ENCODE data around the gene FRK.
"Not testable (repeated sequence)": the region's sequence is repeated elsewhere in the genome, so short reads cannot be mapped to it uniquely, and the experiment has no call there.

Gene FRK

DNA sequence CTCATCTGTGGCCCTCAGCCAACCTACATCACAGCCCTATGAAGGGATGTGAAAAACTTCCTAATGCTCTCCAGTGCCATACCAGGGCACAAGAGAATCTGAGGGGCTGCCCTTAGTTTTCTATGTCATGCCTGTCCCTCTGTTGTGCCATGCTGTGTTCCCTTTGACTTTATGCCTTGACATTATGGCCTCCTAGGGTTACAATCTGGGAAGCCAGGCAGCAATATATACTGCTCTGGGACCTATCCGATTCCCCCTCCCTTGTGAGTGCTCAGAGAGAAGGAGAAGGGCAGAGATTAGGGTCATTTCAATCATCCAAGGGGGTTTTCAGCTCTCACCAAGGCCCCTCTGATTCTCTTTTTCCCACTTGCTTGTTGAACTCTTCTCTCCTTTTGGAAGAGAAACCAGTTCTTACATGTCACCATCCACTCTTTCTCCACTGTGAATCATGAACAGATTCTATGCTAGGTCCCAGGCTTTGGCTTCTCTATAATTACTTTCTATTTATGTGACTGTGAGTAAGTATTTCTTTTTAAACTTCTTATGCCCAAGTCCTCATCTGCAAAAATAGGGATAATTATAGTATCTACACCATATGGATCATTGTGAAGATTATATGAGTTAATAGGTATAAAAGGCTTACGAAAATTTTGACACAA is 14.2 kb upstream of the FRK start:
- no peak for DNase-seq (ENCODE audit: low read depth in 2 of 2)

DNA sequence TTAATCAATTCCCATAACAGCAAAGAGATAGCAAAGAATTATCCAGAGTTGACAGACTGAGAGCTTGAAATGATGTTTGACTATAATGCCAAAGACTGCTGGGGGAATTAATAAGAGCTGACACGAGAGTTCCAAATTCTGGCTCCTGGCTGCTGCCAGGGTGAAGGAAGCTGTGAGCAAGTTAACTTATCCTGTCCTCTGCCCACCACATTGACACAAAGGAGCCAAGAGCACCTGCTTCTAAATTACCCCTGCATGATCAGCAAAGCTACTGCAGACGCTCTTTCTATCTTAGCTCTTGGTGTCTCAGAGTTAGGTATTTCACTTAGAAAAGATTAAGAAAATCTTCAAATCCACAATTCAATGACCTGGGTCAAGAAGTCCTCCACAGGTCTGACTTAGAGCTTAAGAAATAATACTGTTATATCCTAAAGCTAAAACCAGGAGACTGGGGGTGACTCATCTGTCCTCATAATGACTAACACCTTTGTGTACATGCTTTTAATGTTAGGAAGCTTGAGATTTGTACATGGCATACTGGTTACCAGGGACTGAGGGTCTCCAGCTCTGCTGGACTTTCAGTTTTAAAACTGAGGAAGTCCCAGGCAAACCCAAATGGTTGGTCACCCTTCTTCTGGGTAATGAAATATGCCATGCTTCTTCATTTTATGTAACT is 13.2 kb upstream of the FRK start:
- no peak for DNase-seq (ENCODE audit: low read depth in 2 of 2)

DNA sequence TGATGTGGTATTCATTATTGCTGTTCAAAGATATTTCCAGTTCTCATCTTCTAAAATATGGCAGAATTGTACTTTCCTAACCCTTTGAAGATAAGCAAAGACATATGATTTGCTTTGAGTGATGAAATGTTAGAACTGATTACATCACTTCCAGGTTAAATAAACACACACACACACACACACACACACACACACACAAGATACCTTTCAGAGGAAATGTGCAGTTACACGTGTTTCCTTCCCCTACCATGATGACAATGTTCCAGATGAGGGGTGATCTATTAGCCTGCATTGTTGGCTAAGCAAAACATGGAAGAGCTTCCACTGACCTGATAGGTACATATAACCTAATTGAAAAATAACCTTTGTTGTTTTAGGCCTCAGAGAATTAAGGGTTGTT is 11.7 kb upstream of the FRK start:
- no peak for DNase-seq (ENCODE audit: low read depth in 2 of 2)

GRCh38 chr6:116070616-116071389 is 10.1 kb upstream of the FRK start:
- no peak for DNase-seq (ENCODE audit: low read depth in 2 of 2)

DNA sequence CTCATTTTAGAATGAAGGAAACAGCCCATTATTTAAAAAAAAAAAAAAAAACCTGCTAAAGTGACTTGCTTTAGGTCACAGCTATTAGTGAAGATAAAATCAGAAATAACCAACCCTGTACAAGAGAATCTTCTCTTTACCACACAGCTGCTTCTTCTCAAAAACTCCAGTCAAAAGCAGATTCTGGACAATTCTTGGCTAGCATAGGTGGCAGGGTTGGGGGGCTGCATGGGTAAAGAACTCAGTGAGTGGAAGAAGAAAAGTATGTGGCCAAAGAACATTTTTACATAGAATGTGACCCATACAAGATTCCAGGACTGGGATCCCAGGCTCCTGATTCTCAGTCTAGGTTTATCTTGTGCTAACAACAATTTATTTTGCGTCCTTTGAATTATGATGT is 9.4 kb upstream of the FRK start:
- DNase-seq (ENCODE audit: low read depth in 2 of 2), result no peak

DNA sequence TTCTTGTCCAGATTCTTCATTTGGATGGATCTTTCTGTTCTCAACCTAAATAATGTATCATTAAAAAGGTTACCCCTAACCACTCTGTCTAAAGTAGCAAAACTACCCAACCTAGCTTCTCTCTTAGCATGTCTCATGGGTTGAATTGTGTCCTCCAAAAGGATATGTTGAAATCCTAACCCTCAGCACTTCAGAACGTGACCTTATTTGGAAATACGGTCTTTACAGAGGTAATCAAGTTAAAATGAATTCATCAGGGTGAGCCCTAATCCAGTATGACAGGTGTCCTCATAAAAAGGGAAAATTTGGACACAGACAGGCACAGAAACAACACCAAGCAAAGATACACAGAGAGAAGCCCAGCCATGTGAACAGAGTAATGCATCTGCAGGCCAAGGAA is 6.1 kb upstream of the FRK start:
- DNase-seq (ENCODE audit: low read depth in 2 of 2), result no peak

- DNase-seq (ENCODE audit: low read depth in 2 of 2), result no peak
Observed at GRCh38 chr6:116064666-116065065, 4.0 kb upstream of the FRK start.

DNA sequence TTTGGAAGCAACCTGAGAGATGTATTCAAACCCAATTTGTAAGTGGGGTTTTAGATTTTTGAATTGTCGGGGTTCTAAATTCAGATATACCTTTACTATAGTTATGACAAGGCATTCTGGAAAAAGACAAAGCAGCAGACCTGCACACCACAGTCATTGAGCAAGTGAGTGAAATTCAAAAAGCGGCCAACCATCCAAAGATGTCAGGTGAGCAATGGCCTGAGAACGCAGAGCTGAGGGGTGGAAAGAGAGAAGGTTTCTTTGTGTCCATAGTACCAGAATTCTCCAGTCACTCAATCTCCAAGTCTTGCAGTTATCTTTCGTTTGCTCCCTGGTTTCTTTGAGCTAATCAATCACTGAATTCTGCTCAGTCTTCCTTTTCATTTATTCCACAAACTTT is 1.8 kb upstream of the FRK start:
- no peak for DNase-seq (ENCODE audit: low read depth in 2 of 2)

GRCh38 chr6:116059713-116060571 is 749 bp downstream of the FRK start:
- no peak for DNase-seq (ENCODE audit: low read depth in 2 of 2)

DNA sequence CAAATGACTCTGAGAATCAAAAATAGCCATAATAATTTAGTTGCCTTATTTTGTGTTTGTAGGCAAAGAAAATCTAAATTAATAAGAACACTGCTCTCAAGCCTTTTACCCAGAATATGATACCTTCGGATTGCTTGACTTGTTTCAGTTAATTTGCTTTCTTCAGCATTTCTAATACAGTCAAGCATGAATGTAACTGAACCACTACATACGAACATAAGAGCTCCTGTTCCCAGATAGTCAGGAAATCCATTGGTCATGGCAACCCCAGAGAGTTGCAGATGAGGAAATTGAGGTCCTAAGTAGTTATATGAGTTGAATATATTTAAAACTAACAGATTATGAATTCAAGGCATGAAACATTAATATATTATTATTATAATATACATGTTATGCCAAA is 2.9 kb downstream of the FRK start:
- DNase-seq (ENCODE audit: low read depth in 2 of 2), result no peak

DNA sequence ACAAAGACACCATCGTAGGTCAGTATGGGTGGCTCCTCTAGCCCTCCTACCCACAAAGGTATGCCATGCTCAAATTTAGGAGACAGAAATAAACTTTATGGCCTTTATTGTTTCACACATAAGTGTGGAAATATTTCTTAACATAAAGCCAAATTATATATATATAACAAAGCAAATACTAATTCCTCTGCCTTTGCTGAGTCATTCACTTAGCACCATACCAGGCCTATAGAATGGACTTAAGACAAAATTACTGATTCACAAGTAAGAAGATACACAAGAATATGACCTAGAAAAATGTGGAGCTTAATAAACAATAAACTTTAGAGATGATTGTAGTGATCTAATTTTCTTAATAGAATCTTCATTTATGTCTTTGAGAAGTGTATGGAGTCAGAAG is 5.2 kb downstream of the FRK start:
- no peak for DNase-seq (ENCODE audit: low read depth in 2 of 2)

DNA sequence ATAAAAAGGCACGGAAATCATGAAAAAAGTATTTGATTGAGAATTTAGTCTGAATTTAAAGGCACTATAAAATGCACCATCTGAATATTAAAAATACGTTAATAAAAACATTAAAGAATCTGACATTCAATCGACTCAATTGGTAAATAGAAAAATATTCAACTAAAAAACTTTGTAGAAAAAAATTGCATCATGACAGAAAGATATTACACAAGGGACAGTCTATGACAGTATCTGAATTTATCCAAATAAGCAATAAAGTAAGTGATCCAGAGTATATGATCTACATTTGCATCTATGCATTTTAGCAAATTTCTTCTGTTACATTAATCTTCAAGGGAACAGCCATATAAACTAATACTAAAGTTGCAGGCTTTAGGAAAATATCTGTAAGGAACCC is 9.4 kb downstream of the FRK start:
- no peak for DNase-seq (ENCODE audit: low read depth in 2 of 2)

DNA sequence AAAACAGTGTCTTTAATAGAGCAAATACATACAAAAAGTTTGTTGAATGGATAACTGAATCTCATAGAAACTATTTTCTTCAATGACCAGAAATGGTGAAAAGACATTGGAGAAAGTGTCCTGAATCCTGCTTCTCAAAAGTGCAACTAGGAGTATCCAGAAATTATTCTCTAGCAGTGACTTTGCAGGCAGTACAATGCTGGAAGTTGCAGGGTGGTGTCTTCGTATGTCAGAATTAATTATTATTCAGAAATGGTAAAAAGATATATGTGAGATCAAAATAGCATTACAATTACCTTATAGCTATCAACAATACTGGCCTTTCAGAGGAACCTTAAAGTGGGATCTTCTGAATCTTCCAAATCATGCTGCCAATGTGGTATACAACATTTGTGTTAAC is 10.0 kb downstream of the FRK start:
- no peak for DNase-seq (ENCODE audit: low read depth in 2 of 2)

- DNase-seq (ENCODE audit: low read depth in 2 of 2), result no peak
Observed at GRCh38 chr6:116049321-116049720, 11.4 kb downstream of the FRK start.

DNA sequence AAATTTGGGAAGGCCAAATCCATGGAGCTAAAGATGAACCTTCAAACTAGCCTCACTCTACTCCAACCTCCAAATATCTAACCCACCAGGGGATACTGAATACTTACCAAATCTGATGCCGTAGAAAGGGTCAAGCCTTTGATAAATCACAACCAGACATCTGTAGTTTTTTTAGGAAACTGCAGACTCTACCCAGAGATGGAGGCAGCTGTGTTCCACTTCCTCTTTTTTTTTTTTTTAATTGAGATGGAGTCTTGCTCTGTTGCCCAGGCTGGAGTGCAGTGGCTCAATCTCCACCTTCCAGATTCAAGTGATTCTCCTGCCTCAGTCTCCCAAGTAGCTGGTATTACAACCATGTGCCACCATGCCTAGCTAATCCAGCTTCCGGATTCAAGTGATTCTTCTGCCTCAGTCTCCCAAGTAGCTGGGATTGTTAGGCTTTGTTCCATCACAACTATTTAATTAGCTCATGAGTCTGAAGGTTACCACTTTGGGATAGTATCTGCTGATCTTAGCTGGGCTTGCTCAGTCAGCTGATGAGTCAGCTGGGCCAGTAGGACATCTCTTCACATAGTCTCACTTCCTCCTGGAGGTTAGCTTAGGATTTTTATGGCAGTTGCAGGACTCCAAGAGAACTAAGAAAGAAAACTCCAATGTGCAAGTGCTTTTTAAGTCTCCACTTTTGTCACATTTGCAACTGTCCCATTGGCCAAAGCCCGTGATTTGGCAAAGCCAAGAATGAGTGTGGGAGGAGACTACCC is 13.3 kb downstream of the FRK start:
- DNase-seq (ENCODE audit: low read depth in 2 of 2), result no peak

GRCh38 chr6:116046737-116047136 is 14.0 kb downstream of the FRK start:
- DNase-seq (ENCODE audit: low read depth in 2 of 2), result no peak

GRCh38 chr6:116046272-116046671 is 14.4 kb downstream of the FRK start:
- DNase-seq (ENCODE audit: low read depth in 2 of 2), result not testable (repeated sequence)

GRCh38 chr6:116041934-116042333 is 18.8 kb downstream of the FRK start:
- DNase-seq (ENCODE audit: low read depth in 2 of 2), result no peak

DNA sequence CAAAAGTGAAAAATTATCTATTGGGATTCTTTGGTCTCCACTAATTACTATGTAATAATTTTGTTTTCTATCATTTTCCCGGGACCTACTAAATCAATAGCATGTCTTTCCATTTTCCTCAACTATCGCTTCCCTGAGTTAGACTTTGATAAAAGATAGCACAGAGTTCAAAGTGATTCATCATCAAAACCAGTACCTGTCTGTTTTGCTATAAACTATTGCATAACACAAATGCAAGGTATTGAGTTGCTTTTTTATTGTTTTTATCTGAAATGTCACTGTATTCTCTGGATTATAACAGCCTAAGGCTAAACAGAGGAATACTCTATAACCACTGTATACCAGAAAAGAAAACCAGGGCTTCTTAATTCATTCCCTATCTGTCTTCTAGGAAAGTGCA is 19.7 kb downstream of the FRK start:
- no peak for DNase-seq (ENCODE audit: low read depth in 2 of 2)

DNA sequence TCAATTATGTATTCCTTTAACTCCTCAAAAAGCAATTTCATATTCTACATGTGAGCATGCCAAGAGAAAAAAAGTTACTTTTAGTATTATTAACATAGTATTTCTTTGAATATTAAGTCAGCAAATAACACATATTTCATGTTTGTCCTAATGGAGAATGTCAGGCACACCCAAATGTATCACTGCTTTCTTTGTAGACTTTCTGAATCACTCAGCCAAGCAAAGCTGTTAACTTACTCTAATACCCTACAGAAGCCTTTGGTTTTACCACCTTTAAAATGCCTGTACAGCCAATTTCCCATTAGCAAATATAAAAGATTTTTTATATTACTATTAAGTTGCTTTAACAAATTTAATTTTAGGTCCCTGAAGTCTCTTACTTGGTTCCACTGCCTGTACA is 23.8 kb downstream of the FRK start:
- DNase-seq (ENCODE audit: low read depth in 2 of 2), result no peak

DNA sequence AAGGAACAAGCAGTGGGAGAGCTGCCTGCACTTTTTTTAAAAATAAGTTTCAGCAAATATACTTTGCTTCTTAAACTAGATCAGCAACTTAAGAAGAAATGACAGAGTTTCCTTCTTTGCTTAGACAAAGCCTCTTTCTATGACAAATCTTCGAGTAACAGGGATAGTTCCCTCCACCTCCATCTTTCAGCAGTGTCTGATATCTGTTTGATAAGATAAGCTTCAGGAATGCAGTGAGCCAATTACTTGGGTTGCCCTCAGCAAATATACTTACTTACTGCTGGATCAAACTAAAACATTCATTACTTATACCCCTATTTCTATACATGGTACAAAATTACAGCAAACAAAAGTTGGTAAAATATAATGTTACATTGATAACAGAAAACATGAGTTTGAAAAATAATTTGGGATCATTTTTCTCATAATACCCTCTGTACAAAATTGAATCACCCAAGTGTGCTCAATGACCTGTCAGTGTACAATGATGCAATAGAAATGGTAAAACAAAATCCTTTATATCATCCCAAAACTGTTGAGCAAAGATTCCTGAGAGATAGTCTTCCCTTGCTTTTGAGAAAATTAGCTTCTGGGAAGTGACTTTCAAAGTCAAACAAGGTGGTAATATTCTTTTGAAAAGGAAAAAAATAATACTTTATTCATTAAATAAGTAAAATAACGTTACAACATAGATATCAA is 24.5 kb downstream of the FRK start:
- no peak for DNase-seq (ENCODE audit: low read depth in 2 of 2)

All from stimulated activated CD8-positive, alpha-beta memory T cell treated with anti-CD3 and anti-CD28 coated beads, Interleukin-7, amount 100 ng/mL, for 4 hours (primary cell).